GM19468 (cell line): Measurements from ENCODE around the gene GDPD3.
"Not testable (repeated sequence)": the region's sequence is repeated elsewhere in the genome, so short reads cannot be mapped to it uniquely, and the experiment has no call there.

Experiments
- ATAC-seq: cut with Tn5 transposase; IDR thresholded peaks from one replicate; pipeline ENCODE4 v1.9.1; 2021; ENCODE audit warnings: mild to moderate bottlenecking, moderate library complexity, moderate number of reproducible peaks; ENCODE audit not compliant: unreplicated experiment; ENCODE audit errors: extremely low read depth

Gene GDPD3

DNA sequence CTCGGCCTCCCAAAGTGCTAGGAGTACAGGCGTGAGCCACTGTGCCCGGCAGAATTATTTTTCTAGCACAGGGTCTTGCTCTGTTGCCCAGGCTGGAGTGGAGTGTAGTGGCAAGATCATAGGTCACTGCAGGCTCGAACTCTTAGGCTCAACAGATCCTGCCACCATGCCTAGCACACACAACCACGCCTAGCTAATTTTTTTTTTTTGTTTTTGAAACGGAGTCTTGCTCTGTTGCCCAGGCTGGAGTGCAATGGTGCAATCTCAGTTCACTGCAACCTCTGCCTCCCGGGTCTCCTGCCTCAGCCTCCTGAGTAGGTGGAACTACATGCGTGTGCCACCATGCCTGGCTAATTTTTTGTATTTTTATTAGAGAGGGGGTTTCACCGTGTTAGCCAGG, 12.4 kb upstream of the GDPD3 start:
- ATAC-seq = not testable (repeated sequence)

DNA sequence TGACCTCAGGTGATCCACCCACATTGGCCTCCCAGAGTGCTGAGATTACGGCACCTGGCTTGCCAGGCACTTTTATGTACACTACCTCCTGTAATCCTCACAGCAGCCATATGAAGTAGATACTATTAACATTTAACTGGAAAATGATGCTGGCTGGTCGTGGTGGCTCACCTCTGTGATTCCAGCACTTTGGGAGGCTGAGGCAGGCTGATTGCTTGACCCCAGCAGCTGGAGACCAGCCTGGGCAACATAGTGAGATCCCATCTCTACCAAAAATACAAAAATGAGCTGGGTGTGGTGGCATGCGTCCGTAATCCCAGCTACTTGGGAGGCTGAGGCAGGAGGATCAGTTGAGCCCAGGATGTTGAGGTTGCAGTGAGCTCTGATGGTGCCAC, 11.6 kb upstream of the GDPD3 start:
- ATAC-seq = no peak

DNA sequence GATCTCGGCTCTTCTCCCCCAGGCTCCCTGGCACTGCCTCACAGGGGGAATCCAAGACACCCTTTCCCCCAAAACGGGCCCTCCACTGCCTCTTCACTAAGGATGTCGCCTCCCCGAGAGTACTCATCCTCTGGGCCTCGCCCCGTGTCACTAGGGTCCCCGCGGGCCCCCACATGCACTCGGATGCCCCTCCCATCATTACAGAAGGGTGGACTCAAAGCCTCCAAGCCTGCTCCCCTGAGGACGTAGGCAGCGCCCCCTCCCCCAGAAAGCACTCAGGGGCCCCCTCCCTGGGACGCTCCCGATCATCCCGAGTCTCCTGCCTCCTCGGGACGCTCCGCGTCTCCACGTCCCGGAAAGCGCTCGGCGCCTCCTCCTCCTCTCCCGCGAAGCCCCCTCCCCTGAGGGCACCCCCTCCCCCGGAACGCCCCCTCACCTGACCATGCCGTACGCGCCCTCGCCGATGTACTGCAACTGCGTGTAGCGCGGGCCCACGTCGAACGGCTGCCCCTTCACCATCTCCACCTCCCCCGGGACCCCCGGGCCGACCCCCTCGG, 9.3 kb upstream of the GDPD3 start:
- ATAC-seq = no peak

DNA sequence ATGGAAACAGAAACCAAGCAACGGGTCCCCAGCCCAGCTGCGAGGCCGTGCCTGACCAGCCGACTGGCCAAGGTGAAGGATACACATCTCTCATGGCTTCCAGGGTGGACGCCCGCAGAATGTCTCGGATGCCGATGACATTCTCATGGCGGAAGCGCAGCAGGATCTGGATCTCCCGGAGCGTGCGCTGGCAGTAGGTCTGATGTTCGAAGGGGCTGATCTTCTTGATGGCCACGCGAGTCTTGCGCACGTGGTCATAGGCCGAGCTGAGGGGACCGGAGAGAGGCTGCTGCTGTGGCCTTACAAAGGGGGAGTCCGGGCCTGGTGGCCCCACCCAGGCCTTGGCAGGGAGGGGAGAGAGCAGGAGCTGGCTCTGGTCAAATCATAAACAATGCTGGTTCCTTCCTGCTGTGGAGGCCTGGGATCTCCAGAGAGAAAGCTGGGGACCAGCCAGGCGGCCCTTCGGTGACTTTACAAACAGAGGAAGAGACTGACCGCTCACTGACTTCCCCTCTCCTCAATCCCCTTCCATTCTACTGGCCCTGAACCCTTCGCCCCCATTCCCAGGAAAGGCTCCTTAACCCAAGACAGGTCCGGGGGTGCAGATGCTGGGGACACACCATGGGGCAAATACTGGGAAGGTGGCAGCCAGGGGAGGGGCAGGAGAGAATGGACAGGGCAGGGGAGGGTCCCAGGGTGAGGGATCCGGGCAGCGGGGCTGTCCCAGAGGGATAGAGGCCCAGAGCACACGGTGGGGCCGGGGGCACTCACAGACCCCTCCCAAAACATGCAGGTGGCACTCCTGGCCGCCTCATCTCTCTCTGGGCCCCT, 8.6 kb upstream of the GDPD3 start:
- ATAC-seq = no peak

DNA sequence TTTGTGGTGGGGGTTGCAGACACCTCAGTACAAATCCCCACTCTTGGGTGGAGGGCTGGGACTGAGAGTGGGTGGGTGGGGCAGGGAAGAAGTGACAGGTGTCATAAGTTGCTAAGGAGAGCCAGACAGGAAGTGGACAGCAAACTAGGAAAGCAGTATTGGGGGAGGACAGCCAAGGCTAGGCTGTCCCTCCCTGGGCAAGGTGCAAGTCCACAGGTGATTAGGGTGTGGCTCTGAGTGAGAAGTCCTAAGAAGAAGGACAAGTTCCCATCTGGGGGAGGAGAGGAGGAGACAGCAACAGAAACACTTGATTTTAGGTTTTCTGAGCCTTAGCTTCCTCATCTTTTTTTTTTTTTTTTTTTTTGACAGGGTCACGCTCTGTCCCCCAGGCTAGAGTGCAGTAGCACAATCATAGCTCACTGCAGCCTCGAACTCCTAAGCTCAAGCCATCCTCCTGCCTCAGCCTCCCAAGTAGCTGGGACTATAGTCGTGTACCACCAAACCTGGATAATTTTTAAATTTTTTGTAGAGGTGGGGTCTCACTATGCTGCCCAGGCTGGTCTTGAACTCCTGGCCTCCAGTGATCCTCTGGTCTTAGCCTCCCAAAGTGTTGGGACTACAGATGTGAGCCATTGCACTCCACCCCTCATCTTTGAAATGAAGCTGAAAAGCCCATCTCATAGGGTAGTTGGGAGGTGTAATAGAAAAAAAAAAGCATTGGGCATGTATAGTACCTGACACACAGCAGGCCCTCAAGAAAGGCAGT, 7.2 kb upstream of the GDPD3 start:
- ATAC-seq = no peak

DNA sequence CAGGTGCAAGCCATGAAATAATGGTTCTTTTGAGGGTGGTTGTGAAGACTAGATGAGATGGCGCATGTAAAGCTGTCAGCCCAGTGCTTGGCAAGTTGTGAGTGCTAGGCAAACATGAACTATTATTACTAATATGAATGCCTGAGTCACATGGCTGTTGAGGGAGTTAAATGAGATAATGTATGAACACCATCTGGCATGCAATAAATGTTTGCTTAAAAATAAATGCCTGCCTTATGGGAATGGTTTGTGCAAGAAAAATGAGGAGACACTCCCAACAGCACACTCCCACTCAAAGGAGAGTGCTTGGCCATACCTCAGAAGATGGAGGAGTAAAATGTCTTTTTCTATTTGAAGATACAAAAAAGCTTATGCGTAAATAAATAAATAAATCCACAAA, 6.1 kb upstream of the GDPD3 start:
- ATAC-seq = no peak

DNA sequence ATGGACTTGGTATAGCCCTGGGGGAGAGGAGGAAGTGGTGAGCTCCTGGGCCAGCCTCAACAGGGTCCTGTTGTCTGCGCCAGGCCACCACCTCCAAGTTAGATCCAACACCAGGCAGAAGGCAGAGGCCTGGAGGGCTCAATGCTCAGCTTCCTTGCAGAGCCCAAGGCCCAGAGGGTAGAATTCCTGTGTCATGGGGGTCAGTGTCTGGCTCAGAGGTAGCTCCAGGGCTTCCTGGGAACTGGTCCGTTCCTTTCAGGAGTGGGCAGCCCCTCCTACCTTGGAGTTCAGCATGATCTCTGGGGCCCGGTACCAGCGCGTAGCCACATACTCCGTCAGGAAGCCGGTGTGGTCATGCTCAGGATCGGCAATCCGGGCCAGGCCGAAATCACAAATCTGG, 4.4 kb upstream of the GDPD3 start:
- ATAC-seq = no peak

DNA sequence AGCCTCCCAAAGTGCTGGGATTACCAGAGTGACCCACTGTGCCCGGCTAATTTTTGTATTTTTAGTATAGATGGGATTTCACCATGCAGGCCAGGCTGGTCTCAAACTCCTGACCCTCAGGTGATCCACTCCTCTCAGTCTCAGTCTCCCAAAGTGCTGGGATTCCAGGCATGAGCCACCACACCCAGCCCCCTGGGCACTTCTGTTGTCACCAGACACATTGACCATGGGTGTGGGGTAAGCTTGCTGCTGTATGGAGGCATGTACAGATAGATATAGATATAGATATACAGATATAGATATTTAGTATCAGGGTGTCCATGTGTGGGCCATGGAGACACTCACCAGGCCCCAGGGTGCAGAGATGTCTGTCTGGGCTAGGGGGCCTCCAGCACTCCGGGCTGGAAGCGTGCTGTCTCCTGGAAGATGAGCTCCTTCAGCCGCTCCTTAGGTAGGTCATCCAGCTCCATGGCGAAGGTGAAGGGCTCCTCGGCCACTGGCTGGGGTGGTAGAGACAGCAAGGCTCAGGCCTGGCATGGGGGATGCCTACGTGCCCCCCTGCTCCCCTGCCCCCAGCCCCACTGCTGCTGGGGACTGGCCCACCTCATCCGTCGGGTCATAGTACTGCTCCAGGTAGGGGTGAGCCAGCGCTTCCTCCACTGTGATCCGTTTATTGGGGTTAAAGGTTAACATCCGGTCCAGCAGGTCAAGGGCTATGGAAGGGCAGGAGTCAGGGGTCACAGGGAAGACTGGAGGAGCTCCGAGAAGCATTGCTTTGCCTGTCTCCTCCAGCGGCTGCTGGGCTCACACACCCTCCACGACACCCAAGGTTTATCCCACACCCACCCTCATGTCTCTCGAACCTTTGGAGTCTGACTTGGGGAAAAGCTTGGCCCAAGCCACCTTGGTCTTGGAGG, 3.2 kb upstream of the GDPD3 start:
- no peak for ATAC-seq

DNA sequence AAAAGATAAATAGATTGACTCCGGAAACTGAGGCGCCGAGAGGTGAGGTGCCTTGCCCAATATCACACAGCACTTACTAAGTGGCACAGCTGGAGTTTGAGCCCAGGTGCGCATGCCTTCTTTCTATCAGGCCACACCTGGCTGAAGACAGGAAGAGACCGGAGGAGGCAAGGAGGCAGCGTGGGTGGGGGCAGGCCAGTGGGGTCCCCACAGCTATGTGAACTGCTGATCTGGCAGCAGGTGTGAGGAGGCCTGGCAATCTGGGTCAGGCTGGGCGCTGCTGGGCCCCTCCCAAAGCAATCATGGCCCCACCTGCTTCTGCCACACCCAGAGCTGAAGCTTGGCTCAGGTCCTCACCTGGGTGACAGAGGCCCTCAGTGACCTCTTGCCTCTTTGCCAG, 1.9 kb upstream of the GDPD3 start:
- ATAC-seq = no peak

DNA sequence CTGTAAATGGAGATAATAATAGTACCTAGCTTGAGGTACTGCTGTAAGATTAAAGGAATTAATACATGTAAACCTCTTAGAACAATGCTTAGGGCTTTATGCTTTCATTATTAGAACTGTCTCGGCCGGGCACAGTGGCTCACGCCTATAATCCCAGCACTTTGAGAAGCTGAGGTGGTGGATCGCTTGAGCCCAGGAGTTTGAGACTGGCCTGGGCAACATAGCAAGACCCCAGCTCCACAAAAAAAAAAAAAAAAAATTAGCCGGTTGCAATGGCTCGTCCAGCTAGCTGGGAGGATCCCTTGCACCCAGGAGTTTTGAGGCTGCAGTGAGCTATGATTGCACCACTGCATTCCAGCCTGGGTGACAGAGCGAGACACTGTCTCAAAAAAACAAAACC, 1.5 kb upstream of the GDPD3 start:
- not testable (repeated sequence) for ATAC-seq

DNA sequence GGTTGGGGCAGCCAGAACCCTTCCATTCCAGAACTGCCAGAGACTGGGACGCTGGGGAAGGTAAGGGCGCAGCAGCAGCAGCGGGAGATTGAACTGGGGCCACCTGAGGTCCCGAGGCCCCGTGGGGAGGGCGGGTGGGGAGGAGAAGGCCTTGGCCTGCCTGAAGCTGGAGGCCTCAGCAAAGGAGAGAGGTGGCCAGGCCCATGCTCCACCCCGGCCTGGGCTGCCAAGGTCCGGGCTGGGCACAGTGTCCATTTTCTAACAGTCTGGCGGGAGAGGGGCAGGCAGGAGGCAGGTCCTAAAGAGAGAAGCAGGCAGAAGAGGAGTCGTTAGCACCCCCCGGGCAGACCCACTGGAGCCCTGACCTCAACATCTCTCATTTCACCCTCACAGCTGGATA, 1.1 kb upstream of the GDPD3 start:
- no peak for ATAC-seq

DNA sequence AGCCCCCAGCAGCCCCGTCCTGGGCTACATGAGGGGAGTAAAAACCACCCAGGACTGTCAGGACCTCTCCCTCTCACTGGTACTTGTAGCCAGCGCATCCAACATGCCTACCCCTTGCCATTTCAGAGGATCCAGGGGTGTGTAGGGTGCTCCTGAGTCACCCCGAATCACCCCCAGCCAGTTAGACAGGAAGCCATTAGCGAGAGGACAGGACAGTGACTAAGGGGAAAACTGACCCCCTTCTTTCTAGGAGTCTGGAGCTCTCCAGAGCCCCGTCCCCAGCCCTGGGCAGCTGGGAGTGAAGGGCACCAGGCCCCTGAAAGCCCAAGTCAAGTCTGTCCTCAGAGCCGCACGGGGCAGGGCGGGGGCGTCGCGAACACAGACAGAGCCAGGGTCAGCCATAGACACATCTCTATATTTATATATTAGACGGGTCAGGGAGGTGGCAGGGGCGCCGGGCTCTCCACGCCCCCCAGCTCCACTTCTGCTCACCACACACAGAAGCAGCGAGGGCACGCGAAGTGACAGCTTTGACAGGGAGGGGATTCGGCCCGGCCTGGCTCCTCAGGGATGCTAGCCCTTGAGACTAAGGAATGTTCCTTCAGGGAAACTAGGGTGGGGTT, 485 bp upstream of the GDPD3 start:
- ATAC-seq = no peak

DNA sequence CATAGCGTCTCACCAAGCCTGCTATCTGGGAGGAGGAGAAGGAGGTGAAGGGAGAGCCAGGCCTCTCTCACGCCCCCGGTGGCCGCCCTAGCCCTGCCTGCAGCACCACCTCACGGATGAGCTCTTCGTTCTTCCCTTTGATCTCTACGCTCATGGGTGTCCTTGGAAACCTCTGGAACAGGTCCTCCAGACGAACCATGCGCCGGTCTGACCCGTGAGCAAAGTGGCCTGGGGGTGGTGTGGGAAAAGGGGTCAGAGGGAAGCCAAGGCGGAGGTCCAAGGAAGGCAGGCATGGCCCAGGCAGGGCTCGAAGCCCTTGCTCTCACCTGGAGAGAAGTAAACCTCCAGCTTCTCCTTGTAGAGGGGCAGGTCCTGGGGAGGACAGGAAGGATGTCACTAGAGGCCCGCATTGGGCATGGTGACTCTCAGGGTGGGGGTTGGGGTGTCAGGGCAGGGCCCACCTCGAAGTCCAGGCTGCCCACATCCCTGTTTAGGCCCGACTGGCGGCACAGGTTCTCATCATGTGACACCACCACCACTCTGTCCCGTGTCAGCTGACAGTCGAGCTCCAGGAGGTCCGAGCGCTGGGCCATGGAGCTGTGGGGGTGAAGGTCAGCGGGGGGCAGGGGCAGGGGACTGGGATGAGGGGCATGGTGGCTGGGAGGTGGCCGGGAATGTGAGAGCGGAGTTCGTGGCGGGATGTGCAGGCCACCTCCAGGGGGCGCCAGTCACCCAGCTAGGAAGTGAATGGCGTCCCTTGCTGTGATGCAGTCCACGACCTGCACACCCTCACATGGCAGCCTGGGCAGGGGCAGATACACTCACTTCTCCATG, 923 bp downstream of the GDPD3 start:
- ATAC-seq = no peak

DNA sequence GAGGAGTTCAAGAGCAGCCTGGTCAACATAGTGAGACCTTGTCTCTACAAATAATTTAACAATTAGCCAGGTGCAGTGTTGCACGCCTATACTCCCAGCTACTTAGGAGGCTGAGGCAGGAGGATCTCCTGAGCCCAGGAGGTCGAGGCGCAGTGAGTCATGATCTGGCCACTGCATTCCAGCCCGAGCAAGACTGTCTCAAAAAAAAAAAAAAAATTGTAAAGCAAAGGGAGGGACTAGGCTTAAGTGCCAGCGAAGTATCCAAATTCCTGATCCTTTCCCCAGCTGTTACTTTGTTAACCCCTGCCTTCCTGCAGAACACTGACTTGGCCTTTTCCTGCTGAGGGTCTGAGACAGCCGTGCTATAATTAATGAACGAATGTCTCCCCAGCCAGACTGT, 2.7 kb downstream of the GDPD3 start:
- ATAC-seq = no peak

DNA sequence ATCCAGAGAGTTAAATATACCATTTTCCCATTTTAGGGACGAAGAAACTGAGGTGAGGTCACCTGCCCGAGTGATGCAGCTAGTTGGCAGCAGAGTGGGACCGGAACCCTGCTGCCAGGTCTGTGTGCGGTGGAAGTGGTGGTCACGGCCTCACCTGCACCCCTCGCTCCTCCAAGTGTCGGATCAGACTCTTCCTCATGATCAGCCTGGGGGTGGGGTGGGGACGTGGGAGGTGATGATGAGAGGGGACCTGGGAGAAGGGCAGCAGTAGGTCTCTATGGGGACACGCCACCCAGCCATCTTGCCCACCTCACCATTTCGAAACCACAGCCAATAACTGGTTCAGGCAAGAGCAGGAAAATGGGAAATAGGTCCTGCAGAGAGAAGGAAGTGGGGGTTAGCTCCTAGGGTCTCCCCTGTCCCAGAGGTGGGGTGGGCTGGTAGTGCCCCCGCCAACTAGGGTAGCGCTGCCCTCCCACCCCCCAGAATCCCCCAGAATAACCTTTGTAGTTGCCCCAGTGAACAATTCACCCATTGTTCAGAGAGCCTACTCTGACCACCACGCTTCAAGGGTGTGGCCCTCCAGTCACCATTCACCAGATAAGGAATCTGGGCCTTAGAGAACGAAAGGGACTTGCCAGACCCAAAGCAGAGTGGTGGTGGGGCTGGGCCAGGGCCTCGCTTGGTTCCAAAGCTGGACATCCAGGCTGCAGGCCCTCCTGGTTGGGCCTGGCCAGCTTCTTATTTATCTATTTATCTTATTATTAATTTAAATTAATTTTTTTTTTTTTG, 5.1 kb downstream of the GDPD3 start:
- no peak for ATAC-seq

DNA sequence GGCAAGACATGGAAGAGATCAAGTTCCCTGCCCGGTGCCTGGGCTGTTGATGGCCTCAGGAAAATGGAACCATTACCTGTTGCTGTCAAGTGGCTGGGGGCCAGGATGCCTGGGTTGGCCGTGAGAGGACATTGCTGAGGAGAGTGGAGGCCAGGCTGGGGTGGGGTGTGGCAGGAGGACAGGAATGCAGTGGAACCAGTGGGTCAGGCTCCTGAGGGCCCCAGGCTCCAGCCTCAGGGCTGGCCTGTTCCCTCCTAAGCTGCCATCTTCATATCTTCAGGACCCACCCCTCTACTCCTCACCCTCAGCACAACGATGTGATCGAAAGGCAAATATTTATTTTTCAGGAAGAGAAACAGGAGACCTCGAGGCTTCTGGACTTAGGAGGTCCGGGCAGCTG, 8.8 kb downstream of the GDPD3 start:
- no peak for ATAC-seq

DNA sequence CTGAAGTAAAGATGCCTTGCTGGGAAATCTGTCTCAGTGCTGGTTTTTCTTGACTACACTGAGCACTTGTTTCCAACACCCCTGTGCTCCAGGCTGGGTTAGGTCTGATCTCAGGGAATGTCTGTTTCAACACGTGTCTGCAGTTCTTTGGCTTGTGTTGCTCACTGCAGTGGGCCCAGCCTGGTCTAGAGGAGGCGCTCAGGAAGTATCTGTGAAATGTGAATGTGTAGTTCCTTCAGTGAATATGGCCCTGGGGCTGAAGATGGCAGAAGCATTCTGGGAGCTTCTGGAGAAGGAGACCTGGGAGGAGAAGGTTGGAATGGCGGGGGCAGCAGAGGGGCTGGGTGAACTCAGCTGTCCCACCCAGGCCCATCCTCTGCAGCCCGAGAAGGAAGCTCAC, 9.2 kb downstream of the GDPD3 start:
- ATAC-seq = no peak

DNA sequence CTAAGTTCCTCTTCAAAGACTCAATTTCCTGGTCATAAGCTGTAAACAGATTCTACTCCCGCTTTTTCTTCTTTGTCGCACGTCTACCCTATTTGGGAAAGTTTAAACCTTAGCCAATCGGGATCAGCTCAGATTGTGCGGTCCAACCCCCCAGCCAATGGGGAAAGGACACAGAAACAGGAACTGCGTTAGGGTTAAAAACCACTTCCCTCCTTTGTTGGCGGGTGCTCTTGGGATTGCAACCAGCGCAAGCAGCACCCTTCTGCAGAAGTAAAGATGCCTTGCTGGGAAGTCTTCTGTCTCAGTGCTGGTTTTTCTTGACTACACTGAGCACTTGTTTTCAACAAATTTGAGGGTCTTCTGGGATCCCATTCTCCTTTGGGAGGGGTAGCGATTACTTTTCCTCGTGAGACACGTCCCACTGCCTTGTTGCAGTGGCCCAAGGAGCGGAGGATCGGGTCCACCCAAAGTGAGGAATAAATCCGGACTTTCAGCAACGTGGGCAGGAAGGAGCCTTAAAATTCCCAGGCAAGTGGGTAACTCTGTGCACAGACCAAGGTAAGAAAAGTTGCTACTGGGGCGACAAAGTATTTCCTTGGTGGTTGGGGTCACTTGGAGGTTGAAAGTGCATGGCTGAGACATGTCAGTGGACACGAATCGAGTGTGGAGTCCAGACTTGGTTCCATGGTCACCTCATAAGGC, 16.3 kb downstream of the GDPD3 start:
- no peak for ATAC-seq
